NT2/D1 (cell line): ENCODE results near the gene EXOC2.

Experiments used
- SUZ12 ChIP-seq: IDR thresholded peaks from 2 replicates; pipeline ENCODE4 v1.6.1; 2011; ENCODE audit not compliant: insufficient read length, insufficient read depth; ENCODE audit errors: extremely low read depth
- YY1 ChIP-seq: IDR thresholded peaks from 2 replicates; pipeline ENCODE4 v1.6.1; 2011; ENCODE audit not compliant: insufficient read length, insufficient read depth
- ZNF274 ChIP-seq: IDR thresholded peaks from 2 replicates; pipeline ENCODE4 v1.6.1; 2011; ENCODE audit warnings: mild to moderate bottlenecking, low read depth, low read length

- TF ChIP-seq ZNF274 (no peak), YY1 (no peak), SUZ12 (no peak)
These were observed 12.1 kb downstream of the EXOC2 start for GRCh38 chr6:680666-681340.
